Measurements from ENCODE around the gene RBMS1.

RBMS1 gene

GRCh38 chr2:160310118-160310828, 183.3 kb downstream of the RBMS1 start:
- no peak for DNase-seq (ENCODE audit: low read depth in 2 of 3, low spot score in 2 of 3)

- DNase-seq (ENCODE audit: low read depth in 2 of 3, low spot score in 2 of 3), result no peak
These were observed 184.0 kb downstream of the RBMS1 start for GRCh38 chr2:160309585-160309984.

GRCh38 chr2:160308915-160309314, 184.7 kb downstream of the RBMS1 start:
- no peak for DNase-seq (ENCODE audit: low read depth in 2 of 3, low spot score in 2 of 3)

GRCh38 chr2:160308476-160308875, 185.1 kb downstream of the RBMS1 start:
- DNase-seq (ENCODE audit: low read depth in 2 of 3, low spot score in 2 of 3), result no peak

GRCh38 chr2:160306985-160307384, 186.6 kb downstream of the RBMS1 start:
- no peak for DNase-seq (ENCODE audit: low read depth in 2 of 3, low spot score in 2 of 3)

GRCh38 chr2:160305081-160305750, 188.4 kb downstream of the RBMS1 start:
- no peak for DNase-seq (ENCODE audit: low read depth in 2 of 3, low spot score in 2 of 3)

GRCh38 chr2:160303527-160303926, 190.1 kb downstream of the RBMS1 start:
- no peak for DNase-seq (ENCODE audit: low read depth in 2 of 3, low spot score in 2 of 3)

GRCh38 chr2:160303076-160303475, 190.5 kb downstream of the RBMS1 start:
- DNase-seq (ENCODE audit: low read depth in 2 of 3, low spot score in 2 of 3), result no peak

GRCh38 chr2:160301420-160301819, 192.2 kb downstream of the RBMS1 start:
- no peak for DNase-seq (ENCODE audit: low read depth in 2 of 3, low spot score in 2 of 3)

- DNase-seq (ENCODE audit: low read depth in 2 of 3, low spot score in 2 of 3), result no peak
These were observed 193.4 kb downstream of the RBMS1 start for GRCh38 chr2:160300203-160300602.

GRCh38 chr2:160299540-160299939, 194.1 kb downstream of the RBMS1 start:
- DNase-seq (ENCODE audit: low read depth in 2 of 3, low spot score in 2 of 3), result no peak

GRCh38 chr2:160298960-160299359, 194.6 kb downstream of the RBMS1 start:
- no peak for DNase-seq (ENCODE audit: low read depth in 2 of 3, low spot score in 2 of 3)

- no peak for DNase-seq (ENCODE audit: low read depth in 2 of 3, low spot score in 2 of 3)
These were observed 197.9 kb downstream of the RBMS1 start for GRCh38 chr2:160295519-160296207.

- DNase-seq (ENCODE audit: low read depth in 2 of 3, low spot score in 2 of 3), result no peak
These were observed 198.7 kb downstream of the RBMS1 start for GRCh38 chr2:160294889-160295288.

GRCh38 chr2:160294339-160294803, 199.2 kb downstream of the RBMS1 start:
- no peak for DNase-seq (ENCODE audit: low read depth in 2 of 3, low spot score in 2 of 3)

- DNase-seq (ENCODE audit: low read depth in 2 of 3, low spot score in 2 of 3), result no peak
These were observed 200.1 kb downstream of the RBMS1 start for GRCh38 chr2:160293391-160294091.

GRCh38 chr2:160292225-160292624, 201.4 kb downstream of the RBMS1 start:
- DNase-seq (ENCODE audit: low read depth in 2 of 3, low spot score in 2 of 3), result no peak

GRCh38 chr2:160291382-160291781, 202.2 kb downstream of the RBMS1 start:
- no peak for DNase-seq (ENCODE audit: low read depth in 2 of 3, low spot score in 2 of 3)

GRCh38 chr2:160290598-160290997, 203.0 kb downstream of the RBMS1 start:
- DNase-seq (ENCODE audit: low read depth in 2 of 3, low spot score in 2 of 3), result no peak

GRCh38 chr2:160289831-160290230, 203.8 kb downstream of the RBMS1 start:
- DNase-seq (ENCODE audit: low read depth in 2 of 3, low spot score in 2 of 3), result no peak

GRCh38 chr2:160289126-160289525, 204.5 kb downstream of the RBMS1 start:
- no peak for DNase-seq (ENCODE audit: low read depth in 2 of 3, low spot score in 2 of 3)
